ENCODE data around the gene CHP2.
"Not testable (repeated sequence)": the region's sequence is repeated elsewhere in the genome, so short reads cannot be mapped to it uniquely, and the experiment has no call there.

The CHP2 gene

GRCh38 chr16:23726710-23727109 is 28.1 kb upstream of the CHP2 start:
- Histone ChIP-seq H3K4me1 (ENCODE audit: control insufficient read depth, insufficient read depth, low read length) (no peaks in the 10 kb centered on the region), H3K27ac (ENCODE audit: low read depth, low read length) (no peak overlapping the region), H3K27me3 (ENCODE audit: control insufficient read depth, insufficient read depth, low read length) (peaks cover 4% of the 10 kb centered on the region), H3K9ac (ENCODE audit: low read length) (no peak overlapping the region), H3K4me3 (ENCODE audit: low read length) (no peak overlapping the region), H3K36me3 (ENCODE audit: control insufficient read depth, insufficient read depth, low read length) (no peaks in the 10 kb centered on the region)

DNA sequence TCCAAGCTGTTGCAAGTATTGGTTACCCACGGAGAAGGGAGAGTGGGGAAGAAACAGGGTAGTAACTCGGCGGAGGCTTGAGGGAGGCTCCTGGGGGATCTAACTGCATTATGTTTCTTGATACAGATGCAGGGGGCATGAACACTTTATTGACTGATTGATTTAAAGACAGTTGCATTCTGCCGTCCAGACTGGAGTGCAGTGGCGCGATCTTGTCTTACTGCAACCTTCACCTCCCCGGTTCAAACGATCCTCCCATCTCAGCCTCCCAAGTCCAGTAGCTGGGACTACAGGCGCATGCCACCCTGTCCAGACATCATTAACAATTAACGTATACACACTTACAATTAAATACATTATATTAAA is 26.7 kb upstream of the CHP2 start:
- Histone ChIP-seq H3K27ac (ENCODE audit: low read depth, low read length) (no peak overlapping the region), H3K4me3 (ENCODE audit: low read length) (no peak overlapping the region), H3K36me3 (ENCODE audit: control insufficient read depth, insufficient read depth, low read length) (no peaks in the 10 kb centered on the region), H3K9ac (ENCODE audit: low read length) (no peak overlapping the region), H3K4me1 (ENCODE audit: control insufficient read depth, insufficient read depth, low read length) (no peaks in the 10 kb centered on the region), H3K27me3 (ENCODE audit: control insufficient read depth, insufficient read depth, low read length) (peaks cover 4% of the 10 kb centered on the region)

DNA sequence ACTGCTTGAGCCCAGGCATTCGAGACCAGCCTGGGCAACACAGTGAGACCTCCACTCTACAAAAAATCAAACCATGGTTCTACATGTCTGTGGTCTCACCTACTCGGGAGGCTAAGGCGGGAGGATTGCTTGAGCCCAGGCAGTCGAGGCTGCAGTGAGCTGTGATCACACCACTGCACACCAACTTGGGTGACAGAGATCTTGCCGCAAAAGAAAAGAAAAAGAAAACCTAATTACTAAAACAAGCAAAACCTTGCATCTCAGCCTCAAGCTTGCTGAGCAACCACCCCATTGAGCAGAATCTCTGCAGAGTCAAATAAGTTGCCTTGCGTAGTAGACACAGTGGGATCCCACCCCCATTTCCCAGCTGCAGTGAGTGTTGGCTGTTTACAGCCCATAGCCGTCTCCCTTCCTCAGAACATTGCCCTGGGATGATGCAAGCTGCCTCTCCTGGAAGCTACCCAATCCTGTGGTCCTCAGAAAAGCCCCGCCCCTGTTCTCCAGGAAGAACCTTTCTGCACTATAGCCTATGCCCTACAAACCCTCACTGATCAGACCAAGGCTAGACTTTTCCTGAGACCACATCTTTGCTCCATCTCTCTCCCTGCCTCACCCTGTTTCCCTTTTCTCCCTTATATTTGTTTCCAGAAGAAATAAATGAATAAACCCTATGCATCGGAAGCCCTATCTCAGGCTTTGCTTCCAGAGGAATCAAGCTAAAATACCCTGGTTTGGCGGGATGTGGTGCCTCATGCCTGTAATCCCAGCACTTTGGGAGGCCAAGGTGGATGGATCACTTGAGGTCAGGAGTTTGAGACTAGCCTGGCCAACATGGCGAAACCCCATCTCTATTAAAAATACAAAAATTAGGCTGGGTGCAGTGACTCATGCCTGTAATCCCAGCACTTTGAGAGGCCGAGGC is 25.1 kb upstream of the CHP2 start:
- Histone ChIP-seq H3K9ac (ENCODE audit: low read length) (no peak overlapping the region), H3K36me3 (ENCODE audit: control insufficient read depth, insufficient read depth, low read length) (no peaks in the 10 kb centered on the region), H3K4me3 (ENCODE audit: low read length) (no peak overlapping the region), H3K27me3 (ENCODE audit: control insufficient read depth, insufficient read depth, low read length) (peaks cover 4% of the 10 kb centered on the region), H3K4me1 (ENCODE audit: control insufficient read depth, insufficient read depth, low read length) (no peaks in the 10 kb centered on the region), H3K27ac (ENCODE audit: low read depth, low read length) (no peak overlapping the region)

GRCh38 chr16:23734176-23734893 is 20.5 kb upstream of the CHP2 start:
- peaks cover 4% of the 10 kb centered on the region for H3K27me3 ChIP-seq (ENCODE audit: control insufficient read depth, insufficient read depth, low read length)
- H3K4me3 ChIP-seq (ENCODE audit: low read length), result no peak overlapping the region
- H3K4me1 ChIP-seq (ENCODE audit: control insufficient read depth, insufficient read depth, low read length), result no peaks in the 10 kb centered on the region
- no peak overlapping the region for H3K27ac ChIP-seq (ENCODE audit: low read depth, low read length)
- no peak overlapping the region for H3K9ac ChIP-seq (ENCODE audit: low read length)
- H3K36me3 ChIP-seq (ENCODE audit: control insufficient read depth, insufficient read depth, low read length), result no peaks in the 10 kb centered on the region

- not testable (repeated sequence) for H3K27me3 ChIP-seq (ENCODE audit: control insufficient read depth, insufficient read depth, low read length); H3K9ac ChIP-seq (ENCODE audit: low read length); H3K27ac ChIP-seq (ENCODE audit: low read depth, low read length)
Measured at GRCh38 chr16:23737423-23738028, 17.3 kb upstream of the CHP2 start.

DNA sequence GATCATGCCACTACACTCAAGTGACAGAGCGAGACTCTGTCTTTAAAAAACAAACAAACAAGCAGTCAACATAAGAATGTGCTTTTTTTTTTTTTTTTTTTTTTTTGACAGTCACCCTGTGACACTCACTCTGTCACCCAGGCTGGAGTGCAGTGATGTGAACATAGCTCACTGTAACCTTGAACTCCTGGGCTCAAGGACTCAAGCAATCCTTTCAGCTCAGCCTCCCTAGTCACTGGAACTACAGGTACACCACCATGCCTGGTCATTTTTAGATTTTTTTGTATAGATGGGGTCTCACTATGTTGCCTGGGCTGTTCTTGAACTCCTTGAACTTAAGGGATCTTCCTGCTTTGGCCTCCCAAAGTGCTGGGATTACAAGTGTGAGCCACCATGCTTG is 15.3 kb upstream of the CHP2 start:
- Histone ChIP-seq H3K36me3 (ENCODE audit: control insufficient read depth, insufficient read depth, low read length) (no peaks in the 10 kb centered on the region), H3K27ac (ENCODE audit: low read depth, low read length) (no peak overlapping the region), H3K4me3 (ENCODE audit: low read length) (no peak overlapping the region), H3K9ac (ENCODE audit: low read length) (no peak overlapping the region), H3K4me1 (ENCODE audit: control insufficient read depth, insufficient read depth, low read length) (no peaks in the 10 kb centered on the region), H3K27me3 (ENCODE audit: control insufficient read depth, insufficient read depth, low read length) (no peaks in the 10 kb centered on the region)

More at GRCh38 chr16:23737423-23738028, 17.3 kb upstream of the CHP2 start:
- H3K4me3 ChIP-seq (ENCODE audit: low read length); H3K36me3 ChIP-seq (ENCODE audit: control insufficient read depth, insufficient read depth, low read length); H3K4me1 ChIP-seq (ENCODE audit: control insufficient read depth, insufficient read depth, low read length): not testable (repeated sequence)

DNA sequence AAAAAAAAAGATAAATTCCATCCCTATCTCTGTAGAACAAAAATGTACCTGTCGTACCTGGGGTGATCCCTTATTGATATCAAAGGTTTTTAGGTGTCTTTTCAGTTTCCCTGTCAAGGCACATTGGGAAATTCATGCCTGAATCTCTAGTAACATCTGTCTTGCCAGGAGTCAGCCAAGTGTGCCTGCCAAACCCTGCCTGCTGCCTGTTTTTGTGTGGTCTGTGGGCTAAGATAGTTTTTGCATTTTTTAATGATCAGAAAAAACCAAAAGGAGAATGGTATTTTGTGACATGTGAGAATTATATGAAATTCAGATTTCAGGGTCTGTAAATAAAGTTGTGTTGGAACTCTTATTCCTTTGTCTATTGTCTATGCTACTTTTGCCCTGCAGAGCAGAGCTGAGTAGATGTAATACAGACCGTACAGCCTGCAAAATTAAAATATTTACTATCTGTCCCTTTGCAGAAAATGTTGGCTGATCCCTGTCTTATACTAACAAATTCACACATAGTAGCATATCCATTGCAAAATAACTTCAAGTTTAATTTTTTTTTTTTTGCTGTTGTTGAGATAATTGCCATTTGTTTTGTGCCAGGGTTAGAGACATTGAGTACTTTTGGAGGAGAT is 13.0 kb upstream of the CHP2 start:
- Histone ChIP-seq H3K4me1 (ENCODE audit: control insufficient read depth, insufficient read depth, low read length) (no peaks in the 10 kb centered on the region), H3K27ac (ENCODE audit: low read depth, low read length) (no peak overlapping the region), H3K27me3 (ENCODE audit: control insufficient read depth, insufficient read depth, low read length) (no peaks in the 10 kb centered on the region), H3K9ac (ENCODE audit: low read length) (no peak overlapping the region), H3K36me3 (ENCODE audit: control insufficient read depth, insufficient read depth, low read length) (no peaks in the 10 kb centered on the region), H3K4me3 (ENCODE audit: low read length) (no peak overlapping the region)

GRCh38 chr16:23742766-23743165 is 12.1 kb upstream of the CHP2 start:
- H3K27me3 ChIP-seq (ENCODE audit: control insufficient read depth, insufficient read depth, low read length), result no peaks in the 10 kb centered on the region
- no peak overlapping the region for H3K27ac ChIP-seq (ENCODE audit: low read depth, low read length)
- no peak overlapping the region for H3K9ac ChIP-seq (ENCODE audit: low read length)
- H3K4me1 ChIP-seq (ENCODE audit: control insufficient read depth, insufficient read depth, low read length), result no peaks in the 10 kb centered on the region
- H3K4me3 ChIP-seq (ENCODE audit: low read length), result no peak overlapping the region
- H3K36me3 ChIP-seq (ENCODE audit: control insufficient read depth, insufficient read depth, low read length), result no peaks in the 10 kb centered on the region

GRCh38 chr16:23745263-23745662 is 9.6 kb upstream of the CHP2 start:
- no peak overlapping the region for H3K27ac ChIP-seq (ENCODE audit: low read depth, low read length)
- H3K4me1 ChIP-seq (ENCODE audit: control insufficient read depth, insufficient read depth, low read length), result no peaks in the 10 kb centered on the region
- H3K27me3 ChIP-seq (ENCODE audit: control insufficient read depth, insufficient read depth, low read length), result no peaks in the 10 kb centered on the region
- no peak overlapping the region for H3K4me3 ChIP-seq (ENCODE audit: low read length)
- no peaks in the 10 kb centered on the region for H3K36me3 ChIP-seq (ENCODE audit: control insufficient read depth, insufficient read depth, low read length)
- H3K9ac ChIP-seq (ENCODE audit: low read length), result no peak overlapping the region

- Histone ChIP-seq H3K4me3 (ENCODE audit: low read length) (no peak overlapping the region), H3K36me3 (ENCODE audit: control insufficient read depth, insufficient read depth, low read length) (no peaks in the 10 kb centered on the region), H3K4me1 (ENCODE audit: control insufficient read depth, insufficient read depth, low read length) (no peaks in the 10 kb centered on the region), H3K27me3 (ENCODE audit: control insufficient read depth, insufficient read depth, low read length) (no peaks in the 10 kb centered on the region), H3K9ac (ENCODE audit: low read length) (no peak overlapping the region), H3K27ac (ENCODE audit: low read depth, low read length) (no peak overlapping the region)
Measured at GRCh38 chr16:23748630-23749029, 6.2 kb upstream of the CHP2 start.

- not testable (repeated sequence) for H3K4me1 ChIP-seq (ENCODE audit: control insufficient read depth, insufficient read depth, low read length); H3K9ac ChIP-seq (ENCODE audit: low read length); H3K36me3 ChIP-seq (ENCODE audit: control insufficient read depth, insufficient read depth, low read length); H3K27ac ChIP-seq (ENCODE audit: low read depth, low read length); H3K4me3 ChIP-seq (ENCODE audit: low read length)
- peaks cover 11% of the 10 kb centered on the region for H3K27me3 ChIP-seq (ENCODE audit: control insufficient read depth, insufficient read depth, low read length)
Measured at GRCh38 chr16:23751053-23751452, 3.8 kb upstream of the CHP2 start.

GRCh38 chr16:23753908-23754593 is 775 bp upstream of the CHP2 start:
- Histone ChIP-seq H3K27me3 (ENCODE audit: control insufficient read depth, insufficient read depth, low read length) (peaks cover 17% of the 10 kb centered on the region), H3K27ac (ENCODE audit: low read depth, low read length) (no peak overlapping the region), H3K36me3 (ENCODE audit: control insufficient read depth, insufficient read depth, low read length) (no peaks in the 10 kb centered on the region), H3K4me3 (ENCODE audit: low read length) (peak overlapping the region; percentile 61), H3K9ac (ENCODE audit: low read length) (no peak overlapping the region), H3K4me1 (ENCODE audit: control insufficient read depth, insufficient read depth, low read length) (no peaks in the 10 kb centered on the region)

All from rectal smooth muscle tissue (tissue), 1 donor.